ENCODE measurements around the gene SH3RF3.

SH3RF3 gene

GRCh38 chr2:109139865-109140396 is 10.9 kb downstream of the SH3RF3 start:
- no peak for DNase-seq

GRCh38 chr2:109141006-109141600 is 12.1 kb downstream of the SH3RF3 start:
- DNase-seq: no peak

- no peak for DNase-seq
These were observed 12.8 kb downstream of the SH3RF3 start for GRCh38 chr2:109141727-109142283.

GRCh38 chr2:109142416-109143210 is 13.6 kb downstream of the SH3RF3 start:
- no peak for DNase-seq

GRCh38 chr2:109143214-109144187 is 14.5 kb downstream of the SH3RF3 start:
- no peak for DNase-seq

- DNase-seq: no peak
These were observed 15.3 kb downstream of the SH3RF3 start for GRCh38 chr2:109144271-109144670.

GRCh38 chr2:109144721-109145120 is 15.7 kb downstream of the SH3RF3 start:
- no peak for DNase-seq

- DNase-seq: no peak
These were observed 16.3 kb downstream of the SH3RF3 start for GRCh38 chr2:109145286-109145685.

- no peak for DNase-seq
These were observed 18.4 kb downstream of the SH3RF3 start for GRCh38 chr2:109147405-109147804.

- DNase-seq: no peak
These were observed 19.2 kb downstream of the SH3RF3 start for GRCh38 chr2:109148117-109148746.

- DNase-seq: no peak
These were observed 20.1 kb downstream of the SH3RF3 start for GRCh38 chr2:109148991-109149645.

GRCh38 chr2:109150559-109150958 is 21.6 kb downstream of the SH3RF3 start:
- DNase-seq: no peak

- no peak for DNase-seq
These were observed 22.5 kb downstream of the SH3RF3 start for GRCh38 chr2:109151519-109151918.

- no peak for DNase-seq
These were observed 24.2 kb downstream of the SH3RF3 start for GRCh38 chr2:109153005-109153784.

GRCh38 chr2:109153807-109154206 is 24.8 kb downstream of the SH3RF3 start:
- no peak for DNase-seq

- no peak for DNase-seq
These were observed 25.2 kb downstream of the SH3RF3 start for GRCh38 chr2:109154226-109154625.

- DNase-seq: no peak
These were observed 26.8 kb downstream of the SH3RF3 start for GRCh38 chr2:109155553-109156451.

- no peak for DNase-seq
These were observed 28.6 kb downstream of the SH3RF3 start for GRCh38 chr2:109157563-109158105.

- DNase-seq: no peak
These were observed 29.2 kb downstream of the SH3RF3 start for GRCh38 chr2:109158237-109158636.

Measured in right kidney (tissue), 1 donor.